GDM1 (cell line): ENCODE measurements around the gene SHC4.
A peak's percentile ranks its signal among the peaks of the same experiment; 100 is the strongest.

ENCODE experiments used
- DNase-seq: peaks from one replicate; lab custom pipeline; 2025; lab: John Stamatoyannopoulos, UW

The SHC4 gene

GRCh38 chr15:48845123-48845522 lies 118.6 kb downstream of the SHC4 start:
- DNase-seq, result no peak

GRCh38 chr15:48842501-48842900 lies 121.2 kb downstream of the SHC4 start:
- DNase-seq, result no peak

GRCh38 chr15:48834756-48835155 lies 129.0 kb downstream of the SHC4 start:
- DNase-seq, result no peak

- no peak for DNase-seq
Measured at GRCh38 chr15:48833526-48834239, 130.0 kb downstream of the SHC4 start.

- no peak for DNase-seq
Measured at GRCh38 chr15:48832648-48833047, 131.1 kb downstream of the SHC4 start.

- DNase-seq, result no peak
Measured at GRCh38 chr15:48828906-48829305, 134.8 kb downstream of the SHC4 start.

GRCh38 chr15:48828471-48828870 lies 135.2 kb downstream of the SHC4 start:
- no peak for DNase-seq

- no peak for DNase-seq
Measured at GRCh38 chr15:48825075-48825474, 138.6 kb downstream of the SHC4 start.

- DNase-seq, result no peak
Measured at GRCh38 chr15:48823706-48824105, 140.0 kb downstream of the SHC4 start.

- no peak for DNase-seq
Measured at GRCh38 chr15:48823237-48823636, 140.5 kb downstream of the SHC4 start.

GRCh38 chr15:48814286-48814685 lies 149.4 kb downstream of the SHC4 start:
- no peak for DNase-seq

GRCh38 chr15:48811325-48811958 lies 152.3 kb downstream of the SHC4 start:
- no peak for DNase-seq

GRCh38 chr15:48810414-48811324 lies 153.1 kb downstream of the SHC4 start, which contains the start of gene CEP152:
CEP152 (minus strand) TSS chr15:48811069; CDS start chr15:48805649, 5,420 bp downstream.
- peak; percentile 100 for DNase-seq

- no peak for DNase-seq
Measured at GRCh38 chr15:48806151-48806550, 157.6 kb downstream of the SHC4 start.

- no peak for DNase-seq
Measured at GRCh38 chr15:48805591-48805990, 158.1 kb downstream of the SHC4 start.

GRCh38 chr15:48803877-48804276 lies 159.8 kb downstream of the SHC4 start:
- DNase-seq, result no peak

GRCh38 chr15:48802867-48803266 lies 160.9 kb downstream of the SHC4 start:
- DNase-seq, result no peak

GRCh38 chr15:48802257-48802656 lies 161.5 kb downstream of the SHC4 start:
- DNase-seq, result no peak

GRCh38 chr15:48800811-48801455 lies 162.8 kb downstream of the SHC4 start:
- no peak for DNase-seq

- DNase-seq, result no peak
Measured at GRCh38 chr15:48800245-48800644, 163.5 kb downstream of the SHC4 start.

- DNase-seq, result no peak
Measured at GRCh38 chr15:48798319-48798718, 165.4 kb downstream of the SHC4 start.

GRCh38 chr15:48796930-48797329 lies 166.8 kb downstream of the SHC4 start:
- no peak for DNase-seq
